CD14-positive monocyte (primary cell): ENCODE measurements around the gene DHRS9. TPM values are rescaled to one million over a fixed set of nuclear protein-coding genes. Genes with fewer than 3 reads are reported as not detected.

Experiments
- DNase-seq, 3 donors: peaks; one replicate each; pipeline ENCODE4 v3.0.0-alpha.2; 2011 to 2022
- H2AFZ ChIP-seq: 2 replicates; pipeline ENCODE4 v1.6.0; 2012; ENCODE audit warnings: mild to moderate bottlenecking, low read depth, low read length, inconsistent platforms; ENCODE audit not compliant: insufficient read depth, poor library complexity, severe bottlenecking
- H3K27ac ChIP-seq, 2 donors: 1 replicate in 1 of 2; 2 replicates in 1 of 2; pipeline ENCODE4 v1.5.1; 2012 to 2013; ENCODE audit warnings: low read length in 2 of 2, control low read depth in 1 of 2, inconsistent platforms in 1 of 2, low read depth in 1 of 2, mild to moderate bottlenecking in 1 of 2
- H3K27me3 ChIP-seq, 2 donors: one replicate each; pipeline versions ENCODE4 v1.6.0 to v1.6.1; 2011 to 2013; ENCODE audit warnings: low read length in 2 of 2; ENCODE audit not compliant: control insufficient read depth in 2 of 2, insufficient read depth in 2 of 2
- H3K36me3 ChIP-seq, 2 donors: replicated peaks in 1 of 2; 1 replicate in 1 of 2; 2 replicates in 1 of 2; pipeline versions ENCODE4 v1.5.1 to v1.6.1; 2012 to 2013; ENCODE audit warnings: low read length in 2 of 2, control low read depth in 1 of 2, inconsistent platforms in 1 of 2, mild to moderate bottlenecking in 1 of 2; ENCODE audit not compliant: insufficient read depth in 2 of 2, control insufficient read depth in 1 of 2
- H3K4me1 ChIP-seq, 2 donors: 1 replicate in 1 of 2; 2 replicates in 1 of 2; pipeline versions ENCODE4 v1.5.1 to v1.6.1; 2012 to 2013; ENCODE audit warnings: low read length in 2 of 2, control low read depth in 1 of 2, inconsistent platforms in 1 of 2, mild to moderate bottlenecking in 1 of 2, moderate library complexity in 1 of 2; ENCODE audit not compliant: insufficient read depth in 2 of 2, control insufficient read depth in 1 of 2
- H3K4me2 ChIP-seq: replicated peaks from 2 replicates; pipeline ENCODE3; 2012; ENCODE audit warnings: low read length, moderate library complexity, mild to moderate bottlenecking; ENCODE audit not compliant: poor library complexity, severe bottlenecking; ENCODE audit errors: extremely low read depth
- H3K4me3 ChIP-seq, 3 experiments: fragments of 200-600 bp in 1 of 3; sonication (generic) in 1 of 3; replicated peaks in 1 of 3; 1 replicate in 2 of 3; 2 replicates in 1 of 3; pipeline ENCODE4 v1.5.1; 2011 to 2013; ENCODE audit warnings: low read length in 3 of 3, mild to moderate bottlenecking in 3 of 3, control low read depth in 2 of 3, low read depth in 2 of 3, inconsistent platforms in 1 of 3, moderate library complexity in 1 of 3
- H3K79me2 ChIP-seq: 2 replicates; pipeline ENCODE4 v1.6.0; 2012; ENCODE audit warnings: mild to moderate bottlenecking, control low read depth, inconsistent platforms, low read length, moderate library complexity; ENCODE audit not compliant: insufficient read depth
- H3K9ac ChIP-seq: 2 replicates; pipeline ENCODE4 v1.6.0; 2017; ENCODE audit warnings: low read length, mild to moderate bottlenecking; ENCODE audit not compliant: insufficient read depth, poor library complexity, severe bottlenecking
- H3K9me3 ChIP-seq, 2 donors: replicated peaks in 1 of 2; 1 replicate in 1 of 2; 2 replicates in 1 of 2; pipeline versions ENCODE4 v1.5.1 to v1.6.1; 2012 to 2013; ENCODE audit warnings: low read length in 2 of 2, control low read depth in 1 of 2; ENCODE audit not compliant: control insufficient read depth in 1 of 2, insufficient read depth in 1 of 2
- H4K20me1 ChIP-seq: 2 replicates; pipeline ENCODE4 v1.6.0; 2012; ENCODE audit warnings: mild to moderate bottlenecking, low read length, control low read depth, moderate library complexity; ENCODE audit not compliant: insufficient read depth
- H3K27ac Mint-ChIP-seq, 7 donors: one replicate each; pipeline ENCODE4 v1.8.0; 2020; ENCODE audit warnings: mild to moderate bottlenecking in 7 of 7, mixed read lengths in 7 of 7, moderate library complexity in 6 of 7, inconsistent platforms in 2 of 7
- H3K27me3 Mint-ChIP-seq, 3 donors: one replicate each; pipeline ENCODE4 v1.8.0; 2021 to 2022; ENCODE audit warnings: low read depth in 3 of 3, mild to moderate bottlenecking in 3 of 3, mixed read lengths in 3 of 3, moderate library complexity in 3 of 3, inconsistent platforms in 1 of 3
- H3K36me3 Mint-ChIP-seq, 2 donors: one replicate each; pipeline ENCODE4 v1.8.0; 2020; ENCODE audit warnings: mixed read lengths in 2 of 2, inconsistent platforms in 1 of 2, mild to moderate bottlenecking in 1 of 2
- H3K4me1 Mint-ChIP-seq: one replicate; pipeline ENCODE4 v1.8.0; 2020; ENCODE audit warnings: mild to moderate bottlenecking, mixed read lengths
- H3K4me3 Mint-ChIP-seq, 2 donors: one replicate each; pipeline ENCODE4 v1.8.0; 2020; ENCODE audit warnings: mild to moderate bottlenecking in 2 of 2, mixed read lengths in 2 of 2, moderate library complexity in 1 of 2
- H3K9me3 Mint-ChIP-seq, 7 donors: one replicate each; pipeline ENCODE4 v1.8.0; 2020 to 2022; ENCODE audit warnings: mixed read lengths in 7 of 7, mild to moderate bottlenecking in 6 of 7, moderate library complexity in 6 of 7, inconsistent platforms in 2 of 7
- CTCF ChIP-seq: fragments of 200-600 bp; IDR thresholded peaks from one replicate; pipeline ENCODE4 v1.8.0; 2022; ENCODE audit warnings: antibody characterized with exemption, mild to moderate bottlenecking
- WGBS: methylation state at CpG from one replicate; pipeline ENCODE4 v1.1.5; 2013; ENCODE audit warnings: missing lambda C conversion rate; ENCODE audit not compliant: insufficient coverage; 5-methylcytosine and 5-hydroxymethylcytosine counted together
- intact Hi-C, 2 donors: fragments of 100-400 bp; cut with micrococcal nuclease; formaldehyde crosslinking; loops; one replicate each; pipeline versions ENCODE4 v1.15.0 to v1.15.1; 2023
- polyA plus RNA-seq, 3 donors: library from polyadenylated mRNA; depleted of rRNA in 1 of 3; unstranded in 2 of 3; stranded (reverse) in 1 of 3; fragments of 300-500 nt in 2 of 3; fragments of >200 nt in 1 of 3; fragmentation: Illumina TruSeq in 2 of 3; gene quantifications; 1 replicate in 2 of 3; 2 replicates in 1 of 3; pipeline ENCODE4 v1.2.3, GENCODE V29; 2012 to 2021

Gene DHRS9
- polyA plus RNA-seq, 3 donors, result 10.0 to 12.9 (median 10.0) TPM

- Histone ChIP-seq H3K27me3 (no peaks in the 10 kb centered on the region), H3K27ac (no peak overlapping the region), H3K4me2 (no peak overlapping the region), H3K79me2 (no peaks in the 10 kb centered on the region), H3K9ac (no peak overlapping the region), H3K9me3 (no peaks in the 10 kb centered on the region), H3K4me3 (no peak overlapping the region), H3K36me3 (no peaks in the 10 kb centered on the region), H2AFZ (no peak overlapping the region), H3K4me1 (peaks cover 42 to 65% of the 10 kb centered on the region in 2 donors), H4K20me1 (no peaks in the 10 kb centered on the region)
- Mint-ChIP-seq H3K4me1 (peaks cover 69% of the 10 kb centered on the region), H3K4me3 (no peak overlapping the region), H3K27me3 (peaks cover 0 to 6% (median 2%) of the 10 kb centered on the region in 3 donors), H3K36me3 (no peaks in the 10 kb centered on the region), H3K27ac (peak overlapping the region in 1 of 7 donors; percentile 60), H3K9me3 (no peaks in the 10 kb centered on the region)
- TF ChIP-seq CTCF, result no peak
- peak in 1 of 3 donors; percentile 24 for DNase-seq
- WGBS, result 0% methylated on average over 1 of the region's 2 CpGs
- intact Hi-C loops, result loop anchor here in 1 of 2 donors (5.0 to 10.0 kb wide), 2 partner anchors 35 to 63 kb away; no protein-coding TSS in a partner anchor
Observed at GRCh38 chr2:169107645-169108044, 38.3 kb downstream of the DHRS9 start.

DNA sequence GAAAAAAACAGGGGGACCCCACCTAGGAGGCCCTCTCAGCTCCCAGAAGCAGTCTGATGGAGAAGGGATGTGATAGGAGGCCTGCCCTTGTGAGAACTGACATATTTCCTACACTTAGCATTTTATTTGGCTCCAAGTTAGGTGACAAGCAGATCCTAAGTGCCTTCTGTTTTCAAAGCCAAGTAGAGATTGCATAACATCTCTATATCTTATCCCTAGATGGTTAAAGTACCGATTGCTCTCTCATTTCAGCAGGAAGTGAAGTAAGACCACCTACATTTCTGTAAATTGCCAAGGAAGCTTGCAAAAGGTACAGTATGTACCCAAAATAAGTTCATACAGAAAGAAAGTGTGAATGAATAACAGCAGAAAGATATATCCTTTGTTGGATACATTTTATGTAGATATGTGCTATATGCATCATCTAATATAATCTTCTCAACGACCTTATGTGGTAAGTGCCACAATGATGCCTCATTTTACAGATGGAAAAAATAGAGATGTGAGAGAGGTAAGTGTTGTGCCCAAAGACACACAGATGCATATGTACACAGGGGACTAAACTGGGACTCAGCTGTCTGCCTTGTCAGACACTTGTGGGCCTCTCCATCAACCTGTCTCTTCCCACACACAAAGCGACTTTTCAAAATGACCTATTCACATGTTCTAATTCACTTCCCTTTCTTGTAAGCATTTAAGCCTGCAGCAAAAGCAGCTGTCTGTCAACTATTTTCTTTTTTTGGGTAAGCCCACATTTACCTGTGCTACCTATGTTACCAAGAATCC is 38.9 kb downstream of the DHRS9 start:
- H3K9ac ChIP-seq, result no peak overlapping the region
- peaks cover 0 to 6% (median 2%) of the 10 kb centered on the region in 3 donors for H3K27me3 Mint-ChIP-seq
- no peaks in the 10 kb centered on the region for H3K36me3 ChIP-seq
- no peaks in the 10 kb centered on the region for H4K20me1 ChIP-seq
- H3K27ac Mint-ChIP-seq, result peak overlapping the region in 1 of 7 donors; percentile 60
- DNase-seq, result no peak
- no peaks in the 10 kb centered on the region for H3K9me3 Mint-ChIP-seq
- H3K4me2 ChIP-seq, result no peak overlapping the region
- H3K4me1 ChIP-seq, result peaks cover 40 to 62% of the 10 kb centered on the region in 2 donors
- 20% methylated on average over 1 of the region's 3 CpGs for WGBS
- no peaks in the 10 kb centered on the region for H3K9me3 ChIP-seq
- H2AFZ ChIP-seq, result no peak overlapping the region
- no peaks in the 10 kb centered on the region for H3K79me2 ChIP-seq
- no peak for TF ChIP-seq CTCF
- intact Hi-C loops, result loop anchor here in 1 of 2 donors (5.0 to 10.0 kb wide), 2 partner anchors 34 to 63 kb away; no protein-coding TSS in a partner anchor
- H3K36me3 Mint-ChIP-seq, result no peaks in the 10 kb centered on the region
- H3K4me3 ChIP-seq, result no peak overlapping the region
- H3K4me3 Mint-ChIP-seq, result no peak overlapping the region
- peaks cover 62% of the 10 kb centered on the region for H3K4me1 Mint-ChIP-seq
- no peak overlapping the region for H3K27ac ChIP-seq
- H3K27me3 ChIP-seq, result no peaks in the 10 kb centered on the region
